HG02981 (cell line): ENCODE results near the gene STYXL1.
"Not testable (repeated sequence)": the region's sequence is repeated elsewhere in the genome, so short reads cannot be mapped to it uniquely, and the experiment has no call there.

ENCODE experiments used
- ATAC-seq: cut with Tn5 transposase; IDR thresholded peaks from one replicate; pipeline ENCODE4 v1.9.1; 2021; ENCODE audit warnings: mild to moderate bottlenecking, moderate library complexity; ENCODE audit not compliant: unreplicated experiment

Gene STYXL1, protein sequence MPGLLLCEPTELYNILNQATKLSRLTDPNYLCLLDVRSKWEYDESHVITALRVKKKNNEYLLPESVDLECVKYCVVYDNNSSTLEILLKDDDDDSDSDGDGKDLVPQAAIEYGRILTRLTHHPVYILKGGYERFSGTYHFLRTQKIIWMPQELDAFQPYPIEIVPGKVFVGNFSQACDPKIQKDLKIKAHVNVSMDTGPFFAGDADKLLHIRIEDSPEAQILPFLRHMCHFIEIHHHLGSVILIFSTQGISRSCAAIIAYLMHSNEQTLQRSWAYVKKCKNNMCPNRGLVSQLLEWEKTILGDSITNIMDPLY

DNA sequence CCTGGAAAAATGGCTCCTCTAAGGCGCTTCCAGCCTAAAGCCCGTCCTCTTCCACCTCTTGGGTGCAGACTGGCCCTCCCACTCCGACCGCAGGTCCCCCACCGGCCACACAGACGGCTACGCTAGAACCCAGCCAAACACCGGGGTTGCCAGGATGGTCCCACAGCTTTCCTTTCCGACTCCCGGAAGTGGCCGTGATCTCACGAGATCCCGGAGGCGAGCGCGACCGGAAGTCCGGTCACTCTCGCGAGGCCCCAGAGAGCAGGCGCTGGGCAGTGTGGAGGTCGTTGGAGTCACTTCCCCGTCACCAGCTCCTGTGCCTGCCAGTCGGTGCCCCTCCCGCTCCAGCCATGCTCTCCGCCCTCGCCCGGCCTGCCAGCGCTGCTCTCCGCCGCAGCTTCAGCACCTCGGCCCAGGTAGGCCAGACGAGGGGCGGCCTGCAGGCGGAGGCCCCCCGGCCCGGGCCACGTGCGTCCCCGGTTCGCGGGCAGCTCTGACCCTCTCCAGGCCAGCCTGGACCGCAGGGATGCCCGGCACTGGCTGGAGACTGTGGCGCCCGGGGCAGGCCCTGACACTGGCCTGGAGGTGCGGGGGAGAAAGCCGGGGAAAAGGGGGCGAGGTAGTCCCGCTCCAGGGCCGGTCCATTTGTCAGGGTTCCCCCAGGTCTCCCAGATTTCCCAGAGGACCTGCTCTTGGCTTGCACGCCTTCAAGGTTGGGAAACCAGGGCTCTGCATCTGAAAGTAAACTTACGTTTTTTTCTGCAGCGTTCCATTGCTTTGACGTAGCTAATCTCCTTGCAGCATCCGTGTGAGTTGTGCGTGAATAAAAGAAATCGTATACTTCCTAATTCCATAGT lies at the start of gene STYXL1, which contains the start of gene MDH2:
Gene STYXL1, minus strand, starts transcription at position 190 of the 857 bp plus-strand sequence. CDS start 17,477 bp downstream, outside the sequence.
Gene MDH2, plus strand, starts transcription at position 296 of the 857 bp plus-strand sequence. Its CDS starts 55 bp downstream, at position 351.
- ATAC-seq: peak; percentile 96

DNA sequence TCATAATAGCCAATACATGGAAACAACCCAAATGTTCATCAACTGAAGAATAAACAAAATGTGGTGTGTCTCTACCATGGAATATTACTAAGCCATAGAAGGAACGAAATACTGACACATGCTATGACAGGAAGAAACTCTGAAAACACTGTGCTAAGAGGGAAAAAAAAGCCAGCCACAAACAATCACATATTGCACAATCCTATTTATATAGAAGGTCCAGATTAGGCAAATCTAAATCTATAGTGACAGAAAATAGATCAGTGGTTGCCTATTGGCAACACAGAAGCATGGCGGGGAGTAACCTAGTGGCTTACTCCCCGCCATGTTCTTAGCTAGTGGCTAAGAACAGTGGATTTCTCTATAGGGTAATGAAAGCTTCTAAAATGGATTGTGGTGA lies 48.1 kb upstream of the STYXL1 start:
- no peak for ATAC-seq

DNA sequence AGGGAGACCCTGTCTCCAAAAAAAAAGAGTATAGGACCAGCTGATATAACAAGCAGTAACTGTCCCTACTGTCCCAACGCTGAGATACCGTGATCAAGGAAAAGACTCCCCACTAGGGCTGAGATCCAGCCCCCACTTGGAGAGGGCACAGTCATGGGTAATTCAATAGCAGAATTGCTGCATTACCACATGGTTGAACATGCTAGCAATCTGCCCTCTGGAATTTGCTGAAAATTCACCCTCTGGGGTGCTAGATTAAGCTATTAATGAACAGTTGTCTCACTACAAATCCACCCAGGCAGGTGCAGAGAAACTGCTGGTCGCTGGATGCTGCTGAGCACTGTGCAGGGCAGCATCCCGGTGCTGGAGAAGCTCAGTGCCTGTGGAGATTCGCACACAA lies 46.5 kb upstream of the STYXL1 start:
- ATAC-seq: not testable (repeated sequence)

DNA sequence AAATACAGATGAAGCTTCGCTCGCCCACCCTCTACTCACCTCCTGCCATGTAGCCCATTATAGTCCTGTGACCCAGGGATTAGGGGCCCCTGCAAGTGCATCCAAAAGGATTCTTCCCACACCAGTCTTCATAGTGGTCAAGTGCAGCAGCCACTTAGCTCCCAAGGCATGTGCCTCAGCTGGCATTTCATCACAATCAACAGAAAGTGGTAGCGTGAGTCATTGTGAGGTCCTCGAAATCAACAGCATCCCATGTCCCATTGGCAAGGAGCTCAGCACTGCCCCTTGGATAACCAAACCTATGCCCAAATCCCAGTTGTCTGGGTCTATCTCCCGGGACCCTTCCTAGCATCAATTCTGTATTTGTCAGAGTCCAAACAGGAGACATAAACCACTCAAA lies 45.7 kb upstream of the STYXL1 start:
- not testable (repeated sequence) for ATAC-seq

DNA sequence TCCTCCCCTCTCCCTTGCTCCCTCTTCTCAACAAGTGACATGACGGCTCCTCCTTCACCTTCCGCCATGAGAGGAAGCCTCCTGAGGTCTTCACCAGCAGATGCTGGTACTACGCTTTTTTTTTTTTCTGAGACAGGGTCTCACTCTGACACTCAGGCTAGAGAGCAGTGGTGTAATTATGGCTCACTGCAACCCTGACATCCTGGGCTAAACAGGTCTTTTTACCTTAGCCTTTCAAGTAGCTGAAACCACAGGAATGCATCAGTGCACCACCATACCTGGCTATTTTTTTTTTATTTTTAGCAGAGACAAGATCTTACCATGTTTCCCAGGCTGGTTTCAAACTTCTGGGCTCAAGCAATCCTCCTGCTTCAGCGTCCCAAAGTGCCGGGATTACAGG lies 43.7 kb upstream of the STYXL1 start:
- ATAC-seq: no peak

DNA sequence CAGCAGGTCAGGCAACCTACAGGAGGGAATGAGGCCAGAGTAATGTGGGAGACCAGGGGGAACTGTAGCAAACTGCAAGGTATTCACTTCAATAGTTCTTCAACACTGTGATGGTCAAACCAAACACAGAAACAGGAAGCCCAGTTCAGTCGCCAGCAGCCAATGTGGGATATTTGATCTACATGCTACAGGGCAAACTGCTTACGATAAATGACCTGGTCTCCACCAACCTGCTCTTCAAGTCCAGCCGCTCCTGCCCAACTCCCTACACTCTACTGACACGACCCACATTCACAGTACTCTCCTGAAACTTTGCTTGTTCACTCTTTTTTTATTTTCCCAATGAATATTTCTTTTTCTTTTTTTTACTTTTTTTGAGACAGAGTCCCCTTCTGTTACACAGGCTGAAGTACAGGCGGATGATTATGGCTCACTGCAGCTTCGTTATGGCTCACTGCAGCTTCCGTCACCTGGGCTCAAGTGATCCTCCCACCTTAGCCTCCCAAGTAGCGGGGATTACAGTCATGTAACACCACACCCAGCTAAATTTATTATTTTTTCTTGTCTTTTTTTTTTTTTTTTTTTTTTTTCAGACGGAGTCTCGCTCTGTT lies 42.2 kb upstream of the STYXL1 start:
- ATAC-seq: no peak

DNA sequence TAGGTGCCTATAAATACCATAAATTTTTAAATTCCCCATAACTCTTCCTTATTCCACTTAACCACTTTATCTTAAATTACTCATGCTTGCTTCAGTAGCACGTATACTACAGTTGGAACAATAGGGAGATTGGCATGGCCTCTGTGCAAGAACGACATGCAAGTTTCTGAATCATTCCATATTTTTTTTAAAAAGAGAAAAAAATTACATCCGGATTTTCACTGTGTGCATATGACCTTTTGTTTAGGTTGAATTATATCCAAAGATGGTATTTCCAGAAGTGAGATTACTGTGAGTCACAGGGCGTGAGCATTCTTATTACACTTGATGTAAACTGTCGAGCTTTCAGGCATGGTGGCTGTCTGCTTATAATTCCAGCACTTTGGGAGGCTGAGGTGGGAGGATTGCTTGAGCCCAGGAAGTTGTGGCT lies 39.6 kb upstream of the STYXL1 start:
- not testable (repeated sequence) for ATAC-seq

DNA sequence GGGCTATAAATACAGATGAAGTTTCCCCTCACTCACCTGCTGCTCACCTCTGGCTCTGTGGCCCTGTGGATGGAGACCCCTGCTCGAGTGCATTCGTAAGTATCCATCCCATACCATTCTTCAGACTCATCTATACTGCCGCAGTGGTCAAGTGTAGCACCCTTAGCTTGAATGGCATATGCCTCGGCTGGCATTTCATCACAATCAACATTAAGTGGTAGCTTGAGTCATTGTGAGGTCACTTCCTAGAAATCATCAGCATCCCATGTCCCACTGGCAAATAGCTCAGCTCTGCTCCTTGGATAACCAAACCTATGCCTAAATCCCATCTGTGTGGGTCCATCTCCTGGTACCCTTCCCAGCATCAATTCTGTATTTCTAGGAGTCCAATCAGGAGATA lies 38.3 kb upstream of the STYXL1 start:
- ATAC-seq: no peak

DNA sequence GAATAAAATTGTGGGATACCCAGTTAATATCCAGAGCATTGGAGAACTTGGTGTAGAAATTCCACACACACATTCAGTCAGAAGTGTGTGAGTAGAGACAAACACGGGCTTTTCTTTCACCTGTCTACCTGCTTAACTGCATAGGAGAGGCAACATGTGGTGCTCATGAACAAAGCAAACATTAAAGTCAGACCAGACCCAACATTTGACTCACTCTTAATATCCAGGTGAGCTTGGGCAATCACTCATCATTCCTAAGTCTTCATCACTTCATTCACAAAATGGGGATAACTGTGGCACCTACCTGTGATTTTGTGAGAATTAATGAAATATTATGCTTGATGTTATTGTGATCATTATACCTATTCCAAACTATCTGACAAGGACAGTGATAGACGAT lies 36.3 kb upstream of the STYXL1 start:
- ATAC-seq: not testable (repeated sequence)

DNA sequence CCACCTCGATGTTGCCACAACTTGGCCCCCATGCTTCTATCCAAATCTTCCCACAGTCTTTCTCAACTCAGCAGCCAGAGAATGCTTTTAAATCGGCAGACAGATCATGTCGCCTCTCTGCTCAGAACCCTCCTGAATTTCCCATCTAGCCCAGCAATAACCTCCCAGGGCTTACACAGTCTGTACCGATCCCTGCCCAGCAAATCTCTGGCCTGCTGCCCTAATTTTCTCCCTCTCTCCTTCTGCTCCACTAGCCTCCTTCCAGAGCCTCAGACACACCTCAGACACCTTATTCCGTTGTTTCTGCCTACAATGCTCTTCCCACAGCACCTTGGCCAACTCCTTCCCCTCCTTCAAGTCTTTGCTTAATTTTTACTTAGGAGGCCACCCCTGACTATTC lies 32.4 kb upstream of the STYXL1 start:
- no peak for ATAC-seq

DNA sequence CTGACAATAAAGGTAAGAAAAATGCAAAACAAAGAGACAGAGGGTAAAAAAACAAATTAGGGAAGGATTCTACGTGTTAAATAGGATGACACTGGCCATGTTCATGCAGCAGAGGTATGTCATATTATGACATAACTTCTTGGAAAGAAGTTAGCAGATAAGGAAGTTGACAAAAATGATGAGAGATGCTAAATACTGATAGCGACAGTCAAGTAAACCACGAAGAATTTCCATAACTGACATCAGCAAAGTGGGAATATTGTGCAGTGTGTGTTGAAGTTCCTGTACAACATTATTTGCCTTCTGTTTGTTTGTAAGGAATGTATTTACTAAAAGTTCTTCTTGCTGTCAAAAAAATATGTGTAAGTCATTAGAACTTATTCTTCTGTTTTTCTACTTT lies 29.6 kb upstream of the STYXL1 start:
- no peak for ATAC-seq

DNA sequence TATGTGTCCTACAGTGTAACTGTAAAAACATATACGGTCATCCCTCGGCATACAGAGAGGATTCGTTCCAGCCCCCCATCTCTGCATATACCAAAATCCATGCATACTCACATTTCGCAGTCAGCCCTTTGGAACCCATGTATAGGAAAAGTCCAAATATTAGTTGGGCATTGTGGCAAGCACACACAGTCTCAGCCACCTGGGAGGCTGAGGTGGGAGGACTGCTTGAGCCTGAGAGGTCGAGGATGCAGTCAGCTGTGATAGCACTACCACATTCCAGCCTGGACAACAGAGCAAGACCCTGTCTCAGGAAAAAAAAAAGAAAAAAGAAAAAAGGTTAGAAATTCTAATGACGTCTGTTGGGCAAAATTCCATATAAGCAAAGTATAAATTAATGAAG lies 29.2 kb upstream of the STYXL1 start:
- ATAC-seq: no peak

DNA sequence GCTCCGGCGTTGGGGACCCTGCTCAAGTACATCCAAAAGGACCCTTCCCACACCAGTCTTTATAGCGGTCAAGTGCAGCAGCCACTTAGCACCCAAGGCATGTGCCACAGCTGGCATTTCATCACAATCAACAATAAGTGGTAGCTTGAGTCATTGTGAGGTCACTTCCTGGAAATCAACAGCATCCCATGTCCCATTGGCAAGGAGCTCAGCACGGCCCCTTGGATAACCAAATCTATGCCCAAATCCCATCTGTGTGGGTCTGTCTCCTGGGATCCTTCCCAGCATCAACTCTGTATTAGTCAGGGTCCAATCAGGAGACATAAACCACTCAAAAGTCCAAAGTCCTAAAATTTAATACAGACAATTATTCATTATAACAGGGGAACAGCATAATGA lies 27.2 kb upstream of the STYXL1 start:
- ATAC-seq: no peak

DNA sequence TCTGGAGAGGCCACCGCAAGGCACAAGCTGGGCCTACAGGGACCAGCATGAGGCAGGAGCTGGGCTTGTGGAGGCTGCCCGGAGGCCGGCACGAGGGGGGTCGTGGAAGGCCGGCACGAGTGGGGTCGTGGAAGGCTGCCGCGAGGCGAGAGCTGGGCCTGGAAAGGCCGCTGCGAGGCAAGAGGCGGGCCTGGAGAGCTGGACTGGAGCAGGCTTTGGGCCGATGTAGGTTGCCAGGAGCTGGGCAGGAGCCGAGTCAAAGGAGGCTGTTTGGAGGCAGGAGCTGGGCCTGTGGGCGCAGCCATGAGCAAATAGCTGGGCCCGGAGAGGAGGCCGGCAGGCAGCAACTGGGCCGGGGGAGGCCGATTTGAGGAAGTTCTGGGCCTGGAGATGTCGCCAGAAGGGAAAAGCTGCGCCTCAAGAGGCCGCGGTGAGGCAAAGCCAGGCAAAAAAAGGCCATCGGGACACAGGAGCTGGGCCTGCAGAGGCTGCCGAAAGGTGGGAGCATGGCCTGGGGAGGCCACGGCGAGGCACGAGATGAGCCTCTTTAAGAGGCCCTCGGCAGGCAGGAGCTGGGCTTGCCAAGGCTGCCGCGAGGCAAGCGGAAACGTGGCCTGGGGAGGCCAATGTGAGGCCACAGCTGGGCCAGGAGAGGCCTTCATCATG lies 26.6 kb upstream of the STYXL1 start:
- no peak for ATAC-seq

DNA sequence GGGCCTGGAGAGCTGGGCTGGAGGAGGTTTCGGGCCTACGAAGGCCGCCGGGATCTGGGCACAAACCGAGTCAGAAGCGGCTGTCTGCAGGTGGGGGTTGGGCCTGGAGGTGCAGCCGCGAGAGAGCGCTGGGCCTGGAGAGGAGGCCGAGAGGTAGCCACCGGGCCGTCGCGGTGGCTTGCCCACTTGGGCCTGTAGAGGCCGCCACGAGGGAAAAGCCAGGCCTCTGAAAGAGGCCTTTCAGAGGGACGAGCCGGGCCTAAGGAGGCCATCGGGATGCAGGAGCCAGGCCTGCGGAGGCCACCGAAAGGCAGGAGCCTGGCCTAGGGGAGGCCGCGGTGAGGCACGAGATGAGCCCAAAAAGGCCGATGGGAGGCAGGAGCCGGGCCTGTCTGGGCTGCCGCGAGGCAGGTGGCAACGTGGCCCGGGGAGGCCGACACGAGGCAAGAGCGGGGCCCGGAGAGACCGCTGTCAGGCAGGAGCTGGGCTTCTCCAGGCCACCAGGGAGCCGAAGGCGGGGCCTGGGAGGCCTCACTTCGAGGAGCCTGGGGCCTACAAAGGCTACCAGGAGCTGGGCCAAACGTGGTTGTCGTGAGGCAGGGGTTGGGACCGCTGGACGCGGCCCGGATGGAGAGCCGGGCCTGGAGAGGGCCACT lies 25.7 kb upstream of the STYXL1 start:
- no peak for ATAC-seq

DNA sequence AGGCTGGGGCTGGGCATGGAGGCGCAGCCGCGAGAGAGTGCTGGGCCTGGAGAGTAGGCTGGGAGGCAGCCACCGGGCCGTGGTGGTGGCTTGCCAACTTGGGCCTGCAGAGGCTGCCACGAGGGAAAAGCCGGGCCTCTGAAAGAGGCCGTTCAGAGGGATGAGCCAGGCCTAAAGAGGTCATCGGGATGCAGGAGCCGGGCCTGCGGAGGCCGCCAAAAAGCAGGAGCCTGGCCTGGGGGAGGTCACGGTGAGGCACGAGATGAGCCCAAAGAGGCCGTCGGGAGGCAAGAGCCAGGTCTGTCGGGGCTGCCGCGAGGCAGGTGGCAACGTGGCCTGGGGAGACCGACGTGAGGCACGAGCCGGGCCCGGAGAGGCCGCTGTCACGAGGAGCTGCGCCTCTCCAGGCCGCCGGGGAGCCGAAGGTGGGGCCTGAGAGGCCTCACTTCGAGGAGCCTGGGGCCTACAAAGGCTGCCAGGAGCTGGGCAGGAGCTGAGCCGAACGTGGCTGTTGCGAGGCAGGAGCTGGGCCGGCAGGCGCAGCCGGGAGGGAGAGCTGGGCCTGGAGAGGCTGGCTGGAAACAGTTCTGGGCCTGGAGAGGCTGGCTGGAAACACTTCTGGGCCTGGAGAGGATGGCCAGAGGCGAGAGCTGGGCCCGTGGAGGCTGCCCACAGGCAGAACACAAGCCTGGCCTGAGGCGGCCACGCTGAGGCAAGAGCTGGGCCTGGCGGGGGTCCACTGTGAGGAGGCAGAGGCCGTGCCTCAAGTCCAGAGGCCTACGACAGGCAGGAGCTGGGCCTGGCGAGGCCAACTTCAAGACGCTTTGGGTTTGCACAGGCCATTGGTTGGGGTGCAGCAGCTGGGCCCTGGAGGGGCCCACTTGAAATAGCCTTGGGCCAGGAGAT lies 24.7 kb upstream of the STYXL1 start:
- no peak for ATAC-seq

DNA sequence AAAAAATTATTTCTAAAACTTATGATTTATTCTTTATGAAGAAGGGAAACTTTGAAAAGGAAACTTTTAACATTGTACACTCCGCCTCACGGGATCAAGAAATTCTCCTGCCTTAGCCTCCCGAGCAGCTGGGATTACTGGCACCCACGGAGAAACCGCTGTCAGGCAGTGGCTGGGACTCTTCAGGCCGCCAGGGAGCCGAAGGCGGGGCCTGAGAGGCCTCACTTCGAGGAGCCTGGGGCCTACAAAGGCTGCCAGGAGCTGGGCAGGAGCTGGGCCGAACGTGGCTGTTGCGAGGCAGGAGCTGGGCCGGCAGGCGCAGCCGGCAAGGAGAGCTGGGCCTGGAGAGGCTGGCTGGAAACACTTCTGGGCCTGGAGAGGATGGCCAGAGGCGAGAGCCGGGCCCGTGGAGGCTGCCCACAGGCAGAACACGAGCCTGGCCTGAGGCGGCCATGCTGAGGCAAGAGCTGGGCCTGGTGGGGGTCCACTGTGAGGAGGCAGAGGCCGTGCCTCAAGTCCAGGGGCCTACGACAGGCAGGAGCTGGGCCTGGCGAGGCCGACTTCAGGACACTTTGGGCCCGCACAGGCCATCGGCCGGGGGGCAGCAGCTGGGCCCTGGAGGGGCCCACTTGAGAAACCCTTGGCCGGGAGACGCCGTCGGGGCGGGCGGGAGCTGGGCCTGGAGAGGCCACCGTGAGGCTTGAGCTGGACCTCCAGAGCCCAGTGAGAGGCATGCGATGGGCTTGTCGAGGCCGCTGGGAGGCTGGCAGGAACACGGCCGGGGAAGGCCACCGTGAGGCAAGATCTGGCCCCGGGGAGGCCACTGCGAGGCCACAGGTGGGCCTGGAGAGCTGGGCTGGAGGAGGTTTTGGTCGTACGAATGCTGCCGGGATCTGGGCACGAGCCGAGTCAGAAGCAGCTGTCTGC lies 23.8 kb upstream of the STYXL1 start:
- no peak for ATAC-seq

DNA sequence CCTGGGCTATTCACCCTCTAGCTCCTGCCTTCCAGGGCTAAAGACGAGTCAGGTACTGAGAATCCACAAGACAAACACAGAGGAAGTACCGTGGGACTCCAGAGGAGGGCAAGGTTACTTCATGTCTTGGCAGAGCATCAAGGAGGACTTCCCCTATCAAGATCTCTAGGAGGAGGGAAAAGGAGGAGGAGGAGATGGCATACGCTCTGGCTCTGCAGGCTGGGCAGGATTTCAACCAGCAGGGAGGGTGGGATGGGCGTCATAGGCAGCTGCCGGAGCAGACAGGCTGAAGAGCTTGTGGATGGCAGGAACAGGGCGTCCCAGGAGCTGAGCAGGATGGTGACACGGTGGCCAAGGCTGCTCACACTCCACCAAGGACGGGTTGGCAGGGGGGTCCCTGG lies 21.4 kb upstream of the STYXL1 start:
- no peak for ATAC-seq
